Endodermal cell (in vitro differentiated cells): ENCODE results near the gene MEIOB. TPM values are rescaled to one million over a fixed set of nuclear protein-coding genes. Genes with fewer than 3 reads are reported as not detected.
"Not testable (repeated sequence)": the region's sequence is repeated elsewhere in the genome, so short reads cannot be mapped to it uniquely, and the experiment has no call there.

Experiments
- DNase-seq: peaks from one replicate; pipeline ENCODE4 v3.0.0-alpha.2; 2017
- H3K27ac ChIP-seq: 2 replicates; pipeline ENCODE4 v1.5.1; 2013; ENCODE audit warnings: mild to moderate bottlenecking, low read depth, low read length, moderate library complexity
- H3K27me3 ChIP-seq: 2 replicates; pipeline ENCODE4 v1.6.1; 2013; ENCODE audit warnings: mild to moderate bottlenecking, low read length, moderate library complexity; ENCODE audit not compliant: insufficient read depth, control insufficient read depth, poor library complexity, severe bottlenecking
- H3K36me3 ChIP-seq: 2 replicates; pipeline ENCODE4 v1.7.0; 2013; ENCODE audit warnings: mild to moderate bottlenecking, low read length, moderate library complexity; ENCODE audit not compliant: control insufficient read depth, insufficient read depth
- H3K4me1 ChIP-seq: one replicate; pipeline ENCODE4 v1.7.0; 2013; ENCODE audit warnings: low read length; ENCODE audit not compliant: control insufficient read depth, insufficient read depth
- H3K4me3 ChIP-seq: 2 replicates; pipeline ENCODE4 v1.5.1; 2013; ENCODE audit warnings: mild to moderate bottlenecking, low read length, moderate library complexity
- H3K9ac ChIP-seq: 2 replicates; pipeline ENCODE4 v1.6.1; 2013; ENCODE audit warnings: mild to moderate bottlenecking, low read length, moderate library complexity; ENCODE audit not compliant: poor library complexity, severe bottlenecking; ENCODE audit errors: extremely low read depth
- H3K9me3 ChIP-seq: 2 replicates; pipeline ENCODE4 v1.6.1; 2013; ENCODE audit warnings: mild to moderate bottlenecking, low read length, moderate library complexity; ENCODE audit not compliant: control insufficient read depth
- H3K27ac Mint-ChIP-seq: 2 replicates; pipeline ENCODE4 v1.8.0; 2020; ENCODE audit warnings: mixed read lengths
- H3K27me3 Mint-ChIP-seq: 2 replicates; pipeline ENCODE4 v1.8.0; 2021; ENCODE audit warnings: mild to moderate bottlenecking, mixed read lengths; ENCODE audit not compliant: insufficient read depth
- H3K36me3 Mint-ChIP-seq: 2 replicates; pipeline ENCODE4 v1.8.0; 2020; ENCODE audit warnings: low read depth, mixed read lengths
- H3K4me1 Mint-ChIP-seq: 2 replicates; pipeline ENCODE4 v1.8.0; 2020; ENCODE audit warnings: mixed read lengths
- H3K4me3 Mint-ChIP-seq: 2 replicates; pipeline ENCODE4 v1.8.0; 2020; ENCODE audit warnings: mild to moderate bottlenecking, moderate library complexity, mixed read lengths
- H3K9me3 Mint-ChIP-seq: 2 replicates; pipeline ENCODE4 v1.8.0; 2020; ENCODE audit warnings: mild to moderate bottlenecking, mixed read lengths
- WGBS, 2 experiments: methylation state at CpG; one replicate each; pipeline versions ENCODE4 v1.1.5 to v1.1.7; 2013; ENCODE audit warnings: missing lambda C conversion rate in 2 of 2, mixed read lengths in 1 of 2; ENCODE audit not compliant: insufficient coverage in 1 of 2, insufficient read length in 1 of 2; 5-methylcytosine and 5-hydroxymethylcytosine counted together
- long read RNA-seq, 4 experiments: library from polyadenylated mRNA in 2 of 4; library from RNA in 1 of 4; library from capped mRNA in 1 of 4; stranded (forward) in 3 of 4; unstranded in 1 of 4; transcript quantifications; one replicate each; pipeline ENCODE4 v2.0.0, GENCODE V29; 2020 to 2021; ENCODE audit warnings: inconsistent platforms in 1 of 4
- polyA plus RNA-seq, 2 experiments: library from polyadenylated mRNA; stranded (reverse); fragments of 50-300 nt; gene quantifications; one replicate each; pipeline ENCODE4 v1.2.3, GENCODE V29; 2013
- total RNA-seq, 2 donors: library from RNA; stranded (reverse); fragmentation: NEBNext Ultra II Directional in 1 of 2; extraction: Animal tissue kit (Norgen Biotek cat#: 25700) in 1 of 2; gene quantifications; 2 replicates in 1 of 2; 3 replicates in 1 of 2; pipeline ENCODE4 v1.2.1, GENCODE V29; 2021
- TF ChIP-seq, protein P1 (sequence below): fragments of 200-600 bp; sonication (generic); conservative IDR thresholded peaks from 2 replicates; pipeline ENCODE4 v1.5.0; 2021; ENCODE audit warnings: antibody characterized with exemption, mild to moderate bottlenecking

MEIOB gene, protein sequence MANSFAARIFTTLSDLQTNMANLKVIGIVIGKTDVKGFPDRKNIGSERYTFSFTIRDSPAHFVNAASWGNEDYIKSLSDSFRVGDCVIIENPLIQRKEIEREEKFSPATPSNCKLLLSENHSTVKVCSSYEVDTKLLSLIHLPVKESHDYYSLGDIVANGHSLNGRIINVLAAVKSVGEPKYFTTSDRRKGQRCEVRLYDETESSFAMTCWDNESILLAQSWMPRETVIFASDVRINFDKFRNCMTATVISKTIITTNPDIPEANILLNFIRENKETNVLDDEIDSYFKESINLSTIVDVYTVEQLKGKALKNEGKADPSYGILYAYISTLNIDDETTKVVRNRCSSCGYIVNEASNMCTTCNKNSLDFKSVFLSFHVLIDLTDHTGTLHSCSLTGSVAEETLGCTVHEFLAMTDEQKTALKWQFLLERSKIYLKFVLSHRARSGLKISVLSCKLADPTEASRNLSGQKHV
- total RNA-seq, result not detected
- polyA plus RNA-seq (2013, experiment 1 of 2), result 0.46 TPM
- 0.41 TPM for polyA plus RNA-seq (2013, experiment 2 of 2)
- long read RNA-seq, experiment 1, partial matches to known transcripts, result 0 of 1 reads
- long read RNA-seq, experiment 1, other reads (novel, unspliced or antisense), result 1 of 1 reads
- long read RNA-seq, experiment 2, result 0 reads
- long read RNA-seq, experiment 3, result 0 reads
- long read RNA-seq, experiment 4, result 0 reads

DNA sequence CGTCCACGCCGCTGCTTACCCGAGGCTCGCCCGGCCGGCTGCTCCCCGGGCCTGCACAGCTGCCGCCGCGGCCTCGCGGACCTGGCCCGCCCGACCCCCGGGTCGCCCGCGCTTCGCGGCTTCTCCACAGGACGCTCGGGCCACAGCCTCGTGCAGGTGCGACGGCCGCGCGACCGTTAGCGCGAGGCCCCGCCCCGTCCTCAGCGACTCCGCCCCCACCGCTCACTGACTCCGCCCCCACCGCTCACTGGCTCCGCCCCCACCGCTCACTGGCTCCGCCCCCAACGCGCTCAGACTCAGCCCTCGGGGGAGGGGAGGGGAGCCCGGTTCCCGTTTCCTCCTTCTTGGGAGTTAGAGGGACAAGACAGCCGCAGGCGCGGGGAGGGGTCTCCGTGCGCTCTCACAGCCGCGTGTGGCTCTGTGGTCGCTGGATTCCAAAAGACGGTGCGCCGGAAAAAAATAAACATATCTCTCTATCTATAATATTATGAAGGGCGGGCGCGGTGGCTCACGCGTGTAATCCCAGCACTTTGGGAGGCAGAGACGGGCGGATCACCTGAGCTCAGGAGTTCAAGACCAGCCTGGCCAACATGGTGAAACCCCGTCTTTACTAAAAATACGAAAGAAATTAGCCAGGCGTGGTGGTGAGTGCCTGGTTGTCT lies at the start of gene MEIOB:
Gene MEIOB, minus strand, starts transcription at position 191 of the 662 bp plus-strand sequence. CDS start 3,989 bp downstream, outside the sequence.
- Histone ChIP-seq H3K27ac (no peak within 1 kb of the TSS), H3K27me3 (peaks cover 22% of the 10 kb centered on the region), H3K4me1 (no peaks in the 10 kb centered on the region), H3K4me3 (no peak within 1 kb of the TSS), H3K36me3 (no peaks in the 10 kb centered on the region), H3K9me3 (no peaks in the 10 kb centered on the region), H3K9ac (no peak within 1 kb of the TSS)
- peak; percentile 94 for DNase-seq
- 23 to 43% methylated on average over 17 to 67 of the region's 68 CpGs for WGBS, 2 experiments
- Mint-ChIP-seq H3K4me3 (peak within 1 kb of the TSS; percentile 50), H3K36me3 (no peaks in the 10 kb centered on the region), H3K4me1 (no peaks in the 10 kb centered on the region), H3K9me3 (peaks cover 4% of the 10 kb centered on the region), H3K27ac (no peak within 1 kb of the TSS), H3K27me3 (peaks cover 44% of the 10 kb centered on the region)
- TF ChIP-seq, protein P1, sequence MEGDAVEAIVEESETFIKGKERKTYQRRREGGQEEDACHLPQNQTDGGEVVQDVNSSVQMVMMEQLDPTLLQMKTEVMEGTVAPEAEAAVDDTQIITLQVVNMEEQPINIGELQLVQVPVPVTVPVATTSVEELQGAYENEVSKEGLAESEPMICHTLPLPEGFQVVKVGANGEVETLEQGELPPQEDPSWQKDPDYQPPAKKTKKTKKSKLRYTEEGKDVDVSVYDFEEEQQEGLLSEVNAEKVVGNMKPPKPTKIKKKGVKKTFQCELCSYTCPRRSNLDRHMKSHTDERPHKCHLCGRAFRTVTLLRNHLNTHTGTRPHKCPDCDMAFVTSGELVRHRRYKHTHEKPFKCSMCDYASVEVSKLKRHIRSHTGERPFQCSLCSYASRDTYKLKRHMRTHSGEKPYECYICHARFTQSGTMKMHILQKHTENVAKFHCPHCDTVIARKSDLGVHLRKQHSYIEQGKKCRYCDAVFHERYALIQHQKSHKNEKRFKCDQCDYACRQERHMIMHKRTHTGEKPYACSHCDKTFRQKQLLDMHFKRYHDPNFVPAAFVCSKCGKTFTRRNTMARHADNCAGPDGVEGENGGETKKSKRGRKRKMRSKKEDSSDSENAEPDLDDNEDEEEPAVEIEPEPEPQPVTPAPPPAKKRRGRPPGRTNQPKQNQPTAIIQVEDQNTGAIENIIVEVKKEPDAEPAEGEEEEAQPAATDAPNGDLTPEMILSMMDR, result no peak

DNA sequence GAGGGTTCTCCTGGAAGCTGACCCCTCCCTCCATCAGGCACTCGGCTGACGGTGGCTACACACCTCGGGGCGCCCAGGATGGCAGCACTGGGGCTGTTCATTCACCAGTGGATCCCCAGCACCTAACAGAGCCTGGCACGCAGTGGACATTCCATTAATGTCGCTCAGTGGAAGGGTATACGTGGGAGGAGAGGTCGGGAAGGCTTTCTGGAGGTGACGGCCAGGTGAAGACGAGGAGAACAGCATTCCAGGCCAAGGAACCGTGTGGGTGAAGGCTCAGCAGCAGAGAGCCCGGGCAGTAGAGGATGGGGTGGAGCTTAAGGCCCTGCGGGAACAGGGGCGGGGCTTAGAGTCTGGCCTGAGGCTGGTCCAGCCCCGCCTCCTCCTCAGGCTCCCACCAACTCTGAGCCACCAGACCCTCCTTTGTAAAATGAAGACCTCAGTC lies 48.8 kb upstream of the MEIOB start:
- H3K4me3 ChIP-seq, result no peak overlapping the region
- Mint-ChIP-seq H3K27me3 (peaks cover 89% of the 10 kb centered on the region), H3K4me3 (no peak overlapping the region), H3K27ac (no peak overlapping the region), H3K9me3 (no peaks in the 10 kb centered on the region), H3K36me3 (no peaks in the 10 kb centered on the region), H3K4me1 (peaks cover 2% of the 10 kb centered on the region)
- peaks cover 91% of the 10 kb centered on the region for H3K27me3 ChIP-seq
- no peaks in the 10 kb centered on the region for H3K4me1 ChIP-seq
- TF ChIP-seq, protein P1, result no peak
- 10 to 17% methylated on average over 13 to 15 of the region's 15 CpGs for WGBS, 2 experiments
- no peaks in the 10 kb centered on the region for H3K9me3 ChIP-seq
- DNase-seq, result peak; percentile 90
- H3K27ac ChIP-seq, result no peak overlapping the region
- H3K9ac ChIP-seq, result no peak overlapping the region
- no peaks in the 10 kb centered on the region for H3K36me3 ChIP-seq

DNA sequence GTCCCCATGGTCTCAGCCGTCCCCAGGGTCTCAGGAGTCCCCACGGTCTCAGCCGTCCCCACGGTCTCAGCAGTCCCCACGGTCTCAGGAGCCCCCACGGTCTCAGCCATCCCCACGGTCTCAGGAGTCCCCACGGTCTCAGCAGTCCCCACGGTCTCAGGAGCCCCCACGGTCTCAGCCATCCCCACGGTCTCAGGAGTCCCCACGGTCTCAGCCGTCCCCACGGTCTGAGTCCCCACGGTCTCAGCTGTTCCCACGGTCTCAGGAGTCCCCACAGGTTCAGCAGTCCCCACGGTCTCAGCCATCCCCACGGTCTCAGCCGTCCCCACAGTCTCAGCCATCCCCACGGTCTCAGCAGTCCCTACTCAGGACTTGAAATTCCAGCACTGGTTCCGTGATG lies 48.2 kb upstream of the MEIOB start:
- not testable (repeated sequence) for H3K9me3 Mint-ChIP-seq

More for the DNA sequence above, 48.2 kb upstream of the MEIOB start:
- not testable (repeated sequence) for H3K4me1 Mint-ChIP-seq, H3K9ac ChIP-seq, DNase-seq, H3K27ac Mint-ChIP-seq, H3K27ac ChIP-seq, H3K9me3 ChIP-seq, H3K4me3 Mint-ChIP-seq, H3K36me3 Mint-ChIP-seq, H3K4me3 ChIP-seq, H3K36me3 ChIP-seq, H3K4me1 ChIP-seq
- peaks cover 96% of the 10 kb centered on the region for H3K27me3 ChIP-seq
- 59 to 67% methylated on average over 13 to 21 of the region's 21 CpGs for WGBS, 2 experiments
- peaks cover 92% of the 10 kb centered on the region for H3K27me3 Mint-ChIP-seq
